H9 (cell line): ENCODE measurements around the gene FBN2. TPM values are rescaled to one million over a fixed set of nuclear protein-coding genes. Genes with fewer than 3 reads are reported as not detected.

Experiments
- DNase-seq: peaks from one replicate; pipeline ENCODE4 v3.0.0-alpha.2; 2017
- H2AFZ ChIP-seq: one replicate; pipeline ENCODE4 v1.6.1; 2013; ENCODE audit warnings: mild to moderate bottlenecking, low read length, control low read depth, moderate library complexity
- H2AK5ac ChIP-seq: 2 replicates; pipeline ENCODE4 v1.6.1; 2013; ENCODE audit warnings: low read length, control low read depth, mixed read lengths; ENCODE audit not compliant: insufficient read length
- H2BK120ac ChIP-seq: one replicate; pipeline ENCODE4 v1.6.1; 2013; ENCODE audit warnings: low read depth, mild to moderate bottlenecking, low read length, control low read depth, inconsistent platforms; ENCODE audit not compliant: poor library complexity, severe bottlenecking
- H2BK12ac ChIP-seq: 2 replicates; pipeline ENCODE4 v1.6.1; 2013; ENCODE audit warnings: low read length, control low read depth, mixed read lengths, low read depth; ENCODE audit not compliant: insufficient read length
- H2BK15ac ChIP-seq: 2 replicates; pipeline ENCODE4 v1.6.1; 2013; ENCODE audit warnings: low read depth, low read length, control low read depth
- H2BK20ac ChIP-seq: one replicate; pipeline ENCODE4 v1.6.1; 2013; ENCODE audit warnings: low read depth, mild to moderate bottlenecking, low read length, control low read depth, inconsistent platforms; ENCODE audit not compliant: poor library complexity, severe bottlenecking
- H2BK5ac ChIP-seq: 2 replicates; pipeline ENCODE4 v1.6.1; 2013; ENCODE audit warnings: low read length, control low read depth, mixed read lengths; ENCODE audit not compliant: insufficient read length
- H3K14ac ChIP-seq: 2 replicates; pipeline ENCODE4 v1.6.1; 2013; ENCODE audit warnings: low read length, control low read depth; ENCODE audit not compliant: insufficient read depth
- H3K18ac ChIP-seq: 2 replicates; pipeline ENCODE4 v1.6.1; 2013; ENCODE audit warnings: low read depth, mild to moderate bottlenecking, mixed read lengths, low read length, control low read depth; ENCODE audit not compliant: insufficient read length
- H3K23ac ChIP-seq: 2 replicates; pipeline ENCODE4 v1.6.1; 2013; ENCODE audit warnings: low read length, control low read depth, mixed read lengths, low read depth; ENCODE audit not compliant: insufficient read length
- H3K23me2 ChIP-seq: 2 replicates; pipeline ENCODE4 v1.6.1; 2013; ENCODE audit warnings: low read depth, mild to moderate bottlenecking, mixed read lengths, low read length, control low read depth; ENCODE audit not compliant: insufficient read length, poor library complexity, severe bottlenecking
- H3K27ac ChIP-seq: 2 replicates; pipeline ENCODE4 v1.5.1; 2013; ENCODE audit warnings: low read length, control low read depth, mixed read lengths, low read depth; ENCODE audit not compliant: insufficient read length
- H3K27me3 ChIP-seq: 2 replicates; pipeline ENCODE4 v1.6.1; 2013; ENCODE audit warnings: low read length, control low read depth, inconsistent platforms; ENCODE audit not compliant: insufficient read depth
- H3K4ac ChIP-seq: 2 replicates; pipeline ENCODE4 v1.6.1; 2013; ENCODE audit warnings: low read depth, mild to moderate bottlenecking, control low read depth, inconsistent platforms, low read length, moderate library complexity
- H3K4me1 ChIP-seq: 2 replicates; pipeline ENCODE4 v1.6.1; 2013; ENCODE audit warnings: low read length, control low read depth, inconsistent platforms; ENCODE audit not compliant: insufficient read depth
- H3K4me2 ChIP-seq: 2 replicates; pipeline ENCODE4 v1.6.1; 2013; ENCODE audit warnings: low read length, control low read depth, mixed read lengths; ENCODE audit not compliant: insufficient read length, insufficient read depth
- H3K56ac ChIP-seq: 2 replicates; pipeline ENCODE4 v1.6.1; 2013; ENCODE audit warnings: low read depth, mild to moderate bottlenecking, mixed read lengths, low read length, control low read depth; ENCODE audit not compliant: insufficient read length
- H3K79me1 ChIP-seq: 2 replicates; pipeline ENCODE4 v1.6.1; 2013; ENCODE audit warnings: low read depth, mild to moderate bottlenecking, moderate library complexity, low read length, control low read depth, inconsistent platforms; ENCODE audit not compliant: insufficient read depth, poor library complexity, severe bottlenecking
- H3K79me2 ChIP-seq: 2 replicates; pipeline ENCODE4 v1.6.1; 2013; ENCODE audit warnings: low read length, control low read depth, inconsistent platforms; ENCODE audit not compliant: insufficient read depth
- H3K9ac ChIP-seq: 2 replicates; pipeline ENCODE4 v1.6.1; 2013; ENCODE audit warnings: low read length, control low read depth, mixed read lengths; ENCODE audit not compliant: insufficient read length; ENCODE audit errors: extremely low read depth
- H3K9me3 ChIP-seq: one replicate; pipeline ENCODE4 v1.6.1; 2013; ENCODE audit warnings: low read depth, low read length, inconsistent platforms; ENCODE audit not compliant: control insufficient read depth
- H3T11ph ChIP-seq: one replicate; pipeline ENCODE4 v1.6.1; 2013; ENCODE audit warnings: mild to moderate bottlenecking, low read length, control low read depth, inconsistent platforms
- H4K20me1 ChIP-seq: one replicate; pipeline ENCODE4 v1.6.1; 2013; ENCODE audit not compliant: control insufficient read depth, insufficient read length, insufficient read depth
- H4K5ac ChIP-seq: 2 replicates; pipeline ENCODE4 v1.6.1; 2013; ENCODE audit warnings: low read depth, mild to moderate bottlenecking, mixed read lengths, low read length, control low read depth; ENCODE audit not compliant: insufficient read length
- H4K8ac ChIP-seq: replicated peaks from 2 replicates; pipeline ENCODE4 v1.6.1; 2013; ENCODE audit warnings: low read length, control low read depth, mixed read lengths, low read depth; ENCODE audit not compliant: insufficient read length
- H4K91ac ChIP-seq: 2 replicates; pipeline ENCODE4 v1.6.1; 2013; ENCODE audit warnings: low read depth, mild to moderate bottlenecking, moderate library complexity, mixed read lengths, low read length, control low read depth; ENCODE audit not compliant: insufficient read length
- H3K27ac Mint-ChIP-seq, 3 experiments: 2 replicates in 2 of 3; 3 replicates in 1 of 3; pipeline ENCODE4 v1.8.0; 2020 to 2021; ENCODE audit warnings: mixed read lengths in 3 of 3, mild to moderate bottlenecking in 1 of 3, moderate library complexity in 1 of 3
- H3K27me3 Mint-ChIP-seq: 2 replicates; pipeline ENCODE4 v1.8.0; 2021; ENCODE audit warnings: low read depth, mild to moderate bottlenecking, moderate library complexity, mixed read lengths
- H3K36me3 Mint-ChIP-seq, 3 experiments: 2 replicates in 2 of 3; 3 replicates in 1 of 3; pipeline ENCODE4 v1.8.0; 2020 to 2021; ENCODE audit warnings: low read depth in 3 of 3, mixed read lengths in 3 of 3; ENCODE audit not compliant: insufficient read depth in 1 of 3
- H3K4me1 Mint-ChIP-seq, 2 experiments: 2 replicates each; pipeline ENCODE4 v1.8.0; 2020; ENCODE audit warnings: mixed read lengths in 2 of 2
- H3K4me3 Mint-ChIP-seq, 2 experiments: 2 replicates in 1 of 2; 3 replicates in 1 of 2; pipeline ENCODE4 v1.8.0; 2020 to 2021; ENCODE audit warnings: mild to moderate bottlenecking in 2 of 2, mixed read lengths in 2 of 2, moderate library complexity in 1 of 2
- H3K9me3 Mint-ChIP-seq, 2 experiments: 2 replicates in 1 of 2; 3 replicates in 1 of 2; pipeline ENCODE4 v1.8.0; 2020; ENCODE audit warnings: mild to moderate bottlenecking in 2 of 2, mixed read lengths in 2 of 2, moderate library complexity in 1 of 2
- WGBS: extraction: QIAGEN DNeasy Blood & Tissue Kit; methylation state at CpG from one replicate; pipeline ENCODE4 v1.1.7; 2013; ENCODE audit warnings: missing lambda C conversion rate, low lambda C conversion rate, mixed read lengths; ENCODE audit not compliant: insufficient read length; ENCODE audit errors: extremely low coverage; 5-methylcytosine and 5-hydroxymethylcytosine counted together
- total RNA-seq: library from RNA; stranded (reverse); gene quantifications from 2 replicates; pipeline ENCODE4 v1.2.1, GENCODE V29; 2021
- TF ChIP-seq, protein P1 (sequence below): fragments of 200-600 bp; sonication (generic); conservative IDR thresholded peaks from 3 replicates; pipeline ENCODE4 v1.8.0; 2021; ENCODE audit warnings: antibody characterized with exemption, mild to moderate bottlenecking

Gene FBN2
- total RNA-seq, 1 experiment from 2014 or later: 8.3 TPM

- TF ChIP-seq, protein P1, sequence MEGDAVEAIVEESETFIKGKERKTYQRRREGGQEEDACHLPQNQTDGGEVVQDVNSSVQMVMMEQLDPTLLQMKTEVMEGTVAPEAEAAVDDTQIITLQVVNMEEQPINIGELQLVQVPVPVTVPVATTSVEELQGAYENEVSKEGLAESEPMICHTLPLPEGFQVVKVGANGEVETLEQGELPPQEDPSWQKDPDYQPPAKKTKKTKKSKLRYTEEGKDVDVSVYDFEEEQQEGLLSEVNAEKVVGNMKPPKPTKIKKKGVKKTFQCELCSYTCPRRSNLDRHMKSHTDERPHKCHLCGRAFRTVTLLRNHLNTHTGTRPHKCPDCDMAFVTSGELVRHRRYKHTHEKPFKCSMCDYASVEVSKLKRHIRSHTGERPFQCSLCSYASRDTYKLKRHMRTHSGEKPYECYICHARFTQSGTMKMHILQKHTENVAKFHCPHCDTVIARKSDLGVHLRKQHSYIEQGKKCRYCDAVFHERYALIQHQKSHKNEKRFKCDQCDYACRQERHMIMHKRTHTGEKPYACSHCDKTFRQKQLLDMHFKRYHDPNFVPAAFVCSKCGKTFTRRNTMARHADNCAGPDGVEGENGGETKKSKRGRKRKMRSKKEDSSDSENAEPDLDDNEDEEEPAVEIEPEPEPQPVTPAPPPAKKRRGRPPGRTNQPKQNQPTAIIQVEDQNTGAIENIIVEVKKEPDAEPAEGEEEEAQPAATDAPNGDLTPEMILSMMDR: no peak
- Histone ChIP-seq H3K18ac (no peak overlapping the region), H2BK120ac (no peak overlapping the region), H2AK5ac (no peak overlapping the region), H3K4ac (no peak overlapping the region), H2BK20ac (no peak overlapping the region), H2BK5ac (no peak overlapping the region), H3K27ac (no peak overlapping the region), H3K23ac (no peak overlapping the region), H3K14ac (no peak overlapping the region), H3T11ph (no peak overlapping the region), H3K4me2 (no peak overlapping the region), H3K79me2 (no peaks in the 10 kb centered on the region), H4K20me1 (no peaks in the 10 kb centered on the region), H2BK15ac (no peak overlapping the region), H3K56ac (no peak overlapping the region), H3K79me1 (no peaks in the 10 kb centered on the region), H3K23me2 (no peaks in the 10 kb centered on the region), H3K9ac (no peak overlapping the region), H4K5ac (no peak overlapping the region), H3K4me1 (no peaks in the 10 kb centered on the region), H4K91ac (no peak overlapping the region), H2AFZ (no peak overlapping the region), H2BK12ac (no peak overlapping the region), H4K8ac (no peak overlapping the region), H3K27me3 (no peaks in the 10 kb centered on the region), H3K9me3 (no peaks in the 10 kb centered on the region)
- no peak overlapping the region for H3K27ac Mint-ChIP-seq
- H3K27me3 Mint-ChIP-seq: no peaks in the 10 kb centered on the region
- DNase-seq: no peak
- no CpG with 5 or more reads among the region's 3 CpGs for WGBS
- peaks cover 8 to 26% (median 23%) of the 10 kb centered on the region in 3 experiments; a peak in 6 of 7 replicates for H3K36me3 Mint-ChIP-seq
- H3K4me1 Mint-ChIP-seq: no peaks in the 10 kb centered on the region
- H3K9me3 Mint-ChIP-seq: no peaks in the 10 kb centered on the region
- H3K4me3 Mint-ChIP-seq: no peak overlapping the region
Observed at GRCh38 chr5:128346038-128346437, 192.0 kb downstream of the FBN2 start.
